Smooth muscle cell (in vitro differentiated cells): ENCODE data around the gene FNIP2. TPM values are rescaled to one million over a fixed set of nuclear protein-coding genes. Genes with fewer than 3 reads are reported as not detected.
"Not testable (repeated sequence)": the region's sequence is repeated elsewhere in the genome, so short reads cannot be mapped to it uniquely, and the experiment has no call there.

Source experiments
- DNase-seq: peaks from one replicate; lab custom pipeline; 2025; ENCODE audit not compliant: unreplicated experiment; lab: John Stamatoyannopoulos, UW
- H2AFZ ChIP-seq: fragments of 200-600 bp; sonication (generic); 2 replicates; pipeline ENCODE4 v1.6.0; 2016; ENCODE audit warnings: antibody characterized with exemption, low read depth, mild to moderate bottlenecking
- H3F3A ChIP-seq: fragments of 200-600 bp; sonication (generic); 2 replicates; pipeline ENCODE4 v1.6.0; 2017; ENCODE audit warnings: antibody characterized with exemption, low read depth
- H3K27ac ChIP-seq: fragments of 200-600 bp; sonication (generic); 2 replicates; pipeline ENCODE4 v1.5.1; 2016; ENCODE audit warnings: low read depth, mild to moderate bottlenecking
- H3K27me3 ChIP-seq: fragments of 200-600 bp; sonication (generic); 2 replicates; pipeline ENCODE4 v1.6.1; 2016; ENCODE audit warnings: low read depth, mild to moderate bottlenecking
- H3K36me3 ChIP-seq: fragments of 200-600 bp; sonication (generic); 2 replicates; pipeline ENCODE4 v1.5.1; 2016; ENCODE audit warnings: low read depth
- H3K4me1 ChIP-seq: fragments of 200-600 bp; sonication (generic); 2 replicates; pipeline ENCODE4 v1.5.1; 2016; ENCODE audit warnings: low read depth
- H3K4me2 ChIP-seq: fragments of 200-600 bp; sonication (generic); 2 replicates; pipeline ENCODE4 v1.6.0; 2016; ENCODE audit warnings: mild to moderate bottlenecking
- H3K4me3 ChIP-seq: fragments of 200-600 bp; sonication (generic); 2 replicates; pipeline ENCODE4 v1.5.1; 2016; ENCODE audit warnings: mild to moderate bottlenecking
- H3K79me2 ChIP-seq: fragments of 200-600 bp; sonication (generic); 2 replicates; pipeline ENCODE4 v1.6.0; 2016; ENCODE audit warnings: low read depth, mild to moderate bottlenecking
- H3K9ac ChIP-seq: fragments of 200-600 bp; sonication (generic); 2 replicates; pipeline ENCODE4 v1.6.0; 2016; ENCODE audit warnings: low read depth
- H3K9me3 ChIP-seq: fragments of 200-600 bp; sonication (generic); replicated peaks from 2 replicates; pipeline ENCODE4 v1.5.1; 2016; ENCODE audit warnings: low read depth
- H4K20me1 ChIP-seq: fragments of 200-600 bp; sonication (generic); 2 replicates; pipeline ENCODE4 v1.6.0; 2016; ENCODE audit warnings: low read depth
- CTCF ChIP-seq: fragments of 200-600 bp; sonication (generic); IDR thresholded peaks from 2 replicates; pipeline ENCODE4 v1.5.1; 2017; ENCODE audit warnings: borderline replicate concordance, mild to moderate bottlenecking, antibody characterized with exemption; ENCODE audit not compliant: insufficient read depth, poor library complexity, severe bottlenecking
- WGBS: methylation state at CpG from one replicate; pipeline ENCODE4 v1.1.7; 2016; ENCODE audit warnings: low lambda C conversion rate; 5-methylcytosine and 5-hydroxymethylcytosine counted together
- polyA plus RNA-seq: library from polyadenylated mRNA; unstranded; fragments of >200 nt; fragmentation: Nextera tagmentation; extraction: Ambion mirVana; gene quantifications from 2 replicates; pipeline ENCODE4 v1.2.1, GENCODE V29; 2016
- total RNA-seq: library from RNA; depleted of rRNA; stranded (reverse); fragments of >200 nt; gene quantifications from 2 replicates; pipeline ENCODE4 v1.2.3, GENCODE V29; 2014

FNIP2 gene
- total and polyA plus RNA-seq, 2 experiments from 2014 or later, result 10.4 to 36.3 TPM

GRCh38 chr4:158873795-158874401, 105.1 kb downstream of the FNIP2 start:
- no peaks in the 10 kb centered on the region for H3K9me3 ChIP-seq
- peaks cover 14% of the 10 kb centered on the region for H3K4me1 ChIP-seq
- no peak for TF ChIP-seq CTCF
- peak overlapping the region; percentile 63 for H3K4me2 ChIP-seq
- 8% methylated on average over 4 of the region's 4 CpGs for WGBS
- no peaks in the 10 kb centered on the region for H3F3A ChIP-seq
- no peaks in the 10 kb centered on the region for H3K79me2 ChIP-seq
- no peak overlapping the region for H3K9ac ChIP-seq
- no peaks in the 10 kb centered on the region for H3K36me3 ChIP-seq
- no peaks in the 10 kb centered on the region for H3K27me3 ChIP-seq
- H4K20me1 ChIP-seq, result peaks cover 10% of the 10 kb centered on the region
- DNase-seq, result no peak
- H2AFZ ChIP-seq, result no peak overlapping the region
- peak overlapping the region; percentile 67 for H3K27ac ChIP-seq
- no peak overlapping the region for H3K4me3 ChIP-seq

GRCh38 chr4:158875026-158875425, 106.2 kb downstream of the FNIP2 start:
- Histone ChIP-seq H3K27ac (no peak overlapping the region), H3K9ac (no peak overlapping the region), H3F3A (no peaks in the 10 kb centered on the region), H3K36me3 (no peaks in the 10 kb centered on the region), H2AFZ (no peak overlapping the region), H3K27me3 (no peaks in the 10 kb centered on the region), H3K79me2 (no peaks in the 10 kb centered on the region), H3K4me1 (peaks cover 14% of the 10 kb centered on the region), H4K20me1 (peaks cover 10% of the 10 kb centered on the region), H3K9me3 (no peaks in the 10 kb centered on the region), H3K4me3 (no peak overlapping the region), H3K4me2 (no peak overlapping the region)
- no peak for TF ChIP-seq CTCF
- WGBS, result 88% methylated on average over 3 of the region's 4 CpGs
- DNase-seq, result no peak

- Histone ChIP-seq H3F3A (no peaks in the 10 kb centered on the region), H3K9ac (no peak overlapping the region), H3K4me2 (no peak overlapping the region), H3K4me1 (peaks cover 14% of the 10 kb centered on the region), H3K27ac (no peak overlapping the region), H3K27me3 (no peaks in the 10 kb centered on the region), H3K4me3 (no peak overlapping the region), H3K9me3 (no peaks in the 10 kb centered on the region), H2AFZ (no peak overlapping the region), H3K36me3 (no peaks in the 10 kb centered on the region), H4K20me1 (peaks cover 10% of the 10 kb centered on the region), H3K79me2 (no peaks in the 10 kb centered on the region)
- no peak for TF ChIP-seq CTCF
- DNase-seq, result no peak
- 89% methylated on average over 1 of the region's 1 CpG for WGBS
Measured at GRCh38 chr4:158875455-158875854, 106.6 kb downstream of the FNIP2 start.

GRCh38 chr4:158877069-158877468, 108.2 kb downstream of the FNIP2 start:
- no peak for TF ChIP-seq CTCF
- WGBS, result 97% methylated on average over 4 of the region's 4 CpGs
- no peak for DNase-seq
- no peaks in the 10 kb centered on the region for H3K79me2 ChIP-seq
- H3K9me3 ChIP-seq, result no peaks in the 10 kb centered on the region
- peaks cover 9% of the 10 kb centered on the region for H3K4me1 ChIP-seq
- peaks cover 10% of the 10 kb centered on the region for H4K20me1 ChIP-seq
- H3K9ac ChIP-seq, result no peak overlapping the region
- no peak overlapping the region for H3K4me2 ChIP-seq
- no peaks in the 10 kb centered on the region for H3K36me3 ChIP-seq
- H3K27ac ChIP-seq, result no peak overlapping the region
- no peak overlapping the region for H2AFZ ChIP-seq
- no peak overlapping the region for H3K4me3 ChIP-seq
- H3F3A ChIP-seq, result no peaks in the 10 kb centered on the region
- no peaks in the 10 kb centered on the region for H3K27me3 ChIP-seq

- not testable (repeated sequence) for H3K4me2 ChIP-seq, H4K20me1 ChIP-seq, H3K9ac ChIP-seq, H3F3A ChIP-seq, H3K36me3 ChIP-seq, H3K27me3 ChIP-seq, DNase-seq, H2AFZ ChIP-seq, H3K4me3 ChIP-seq, H3K9me3 ChIP-seq, H3K27ac ChIP-seq, H3K79me2 ChIP-seq, H3K4me1 ChIP-seq
- WGBS, result 99% methylated on average over 16 of the region's 30 CpGs
Measured at GRCh38 chr4:158882142-158882541, 113.3 kb downstream of the FNIP2 start.
